MM.1S (cell line): ENCODE measurements around the gene HNRNPD.

Experiments
- CTCF ChIP-seq: fragments of 300-600 bp; sonication (generic); IDR thresholded peaks from 2 replicates; pipeline ENCODE4 v1.5.1; 2016; ENCODE audit warnings: antibody characterized with exemption, low read length, mixed read lengths
- EZH2 ChIP-seq: fragments of 300-600 bp; sonication (generic); optimal IDR thresholded peaks from 2 replicates; pipeline ENCODE3; 2017; ENCODE audit warnings: low read depth, mild to moderate bottlenecking, antibody characterized with exemption, low read length, mixed read lengths

GRCh38 chr4:82419451-82419850 is 45.7 kb upstream of the HNRNPD start:
- TF ChIP-seq CTCF: no peak
- TF ChIP-seq EZH2: no peak
